HG02840 (cell line): ENCODE data around the gene TMC1.
"Not testable (repeated sequence)": the region's sequence is repeated elsewhere in the genome, so short reads cannot be mapped to it uniquely, and the experiment has no call there.

ENCODE experiments used
- ATAC-seq: cut with Tn5 transposase; IDR thresholded peaks from one replicate; pipeline ENCODE4 v1.9.1; 2021; ENCODE audit warnings: mild to moderate bottlenecking, moderate library complexity, moderate number of reproducible peaks; ENCODE audit not compliant: unreplicated experiment, low FRiP score

Gene TMC1

GRCh38 chr9:72855321-72855720 lies 333.9 kb downstream of the TMC1 start:
- ATAC-seq = no peak

GRCh38 chr9:72855890-72856523 lies 334.6 kb downstream of the TMC1 start:
- ATAC-seq = no peak

- ATAC-seq = no peak
Measured at GRCh38 chr9:72856972-72857623, 335.7 kb downstream of the TMC1 start.

DNA sequence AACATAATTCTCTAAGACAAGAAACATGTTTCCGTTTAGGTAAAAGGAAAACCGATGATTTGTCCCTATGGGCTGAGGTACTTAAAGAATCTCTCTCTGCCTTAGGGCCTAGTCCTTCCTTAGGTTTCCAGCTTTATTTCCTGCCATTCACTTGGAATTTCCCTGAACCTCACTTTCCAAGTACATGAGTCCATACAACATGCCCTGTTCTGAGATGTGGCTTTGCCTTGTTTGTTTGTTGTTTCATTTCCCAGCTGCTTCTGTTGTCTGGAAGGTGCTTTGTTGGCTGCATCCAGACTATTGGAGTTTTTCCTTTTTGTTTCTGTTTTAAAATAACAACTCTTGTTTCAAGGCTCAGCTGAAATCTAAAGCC lies 336.2 kb downstream of the TMC1 start:
- no peak for ATAC-seq

DNA sequence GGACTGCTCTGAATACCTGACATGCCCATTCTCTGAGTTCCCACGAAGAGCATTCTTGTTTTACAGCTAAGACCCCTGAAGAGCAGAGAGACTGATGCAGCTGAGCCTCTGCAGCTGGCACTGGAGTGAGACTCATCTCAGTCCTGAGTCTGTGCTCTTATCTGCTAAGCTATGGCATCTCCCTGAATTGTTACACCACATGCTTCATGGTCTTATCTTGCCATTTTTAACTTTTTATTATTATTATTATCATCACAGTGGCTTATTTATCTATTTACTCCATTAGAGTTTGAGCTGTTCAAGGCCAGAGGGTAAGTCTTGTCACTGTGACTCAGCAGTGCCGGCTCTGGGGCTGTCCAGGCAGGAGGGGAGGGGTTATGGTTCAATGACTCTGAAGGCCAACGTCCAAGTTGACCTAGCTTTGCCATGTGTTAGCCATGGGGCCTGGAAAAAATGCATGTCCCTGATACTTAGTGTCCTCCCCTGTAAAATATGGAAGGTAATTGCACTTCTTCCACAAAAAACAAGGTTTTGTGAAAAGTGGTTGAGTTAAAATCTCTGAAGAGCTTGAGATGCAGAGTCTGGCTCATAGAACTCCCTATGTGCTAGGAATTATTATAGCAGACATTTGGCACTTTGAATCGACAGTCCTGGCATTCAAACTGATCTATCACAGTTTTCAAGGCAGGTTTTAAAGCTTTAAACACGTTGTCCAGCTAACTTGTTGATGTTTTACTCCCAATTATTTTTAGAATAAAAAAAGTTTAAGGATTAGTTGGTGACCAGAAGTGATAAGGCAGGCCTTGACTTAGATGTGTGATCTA lies 336.9 kb downstream of the TMC1 start:
- ATAC-seq = no peak

- not testable (repeated sequence) for ATAC-seq
Measured at GRCh38 chr9:72862788-72863187, 341.4 kb downstream of the TMC1 start.

- no peak for ATAC-seq
Measured at GRCh38 chr9:72863456-72864094, 342.2 kb downstream of the TMC1 start.

DNA sequence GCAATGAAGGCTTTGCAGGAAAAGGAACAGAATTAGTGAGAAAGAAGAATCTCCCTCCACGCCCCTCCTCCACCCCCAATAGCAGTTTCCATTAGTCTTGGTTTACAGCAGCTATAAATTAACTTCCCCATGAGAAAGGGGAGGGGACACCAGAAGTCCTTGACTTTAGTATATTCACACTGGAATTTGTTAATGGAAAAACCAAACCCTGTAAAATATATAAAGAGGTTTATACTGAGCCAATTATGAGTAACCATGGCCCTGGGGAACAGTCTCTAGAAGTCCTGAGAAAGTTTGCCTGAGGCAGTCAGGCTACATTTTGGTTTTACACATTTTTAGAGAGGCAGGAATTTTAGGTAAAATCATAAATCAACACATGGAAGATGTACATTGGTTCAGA lies 342.9 kb downstream of the TMC1 start:
- ATAC-seq = no peak

DNA sequence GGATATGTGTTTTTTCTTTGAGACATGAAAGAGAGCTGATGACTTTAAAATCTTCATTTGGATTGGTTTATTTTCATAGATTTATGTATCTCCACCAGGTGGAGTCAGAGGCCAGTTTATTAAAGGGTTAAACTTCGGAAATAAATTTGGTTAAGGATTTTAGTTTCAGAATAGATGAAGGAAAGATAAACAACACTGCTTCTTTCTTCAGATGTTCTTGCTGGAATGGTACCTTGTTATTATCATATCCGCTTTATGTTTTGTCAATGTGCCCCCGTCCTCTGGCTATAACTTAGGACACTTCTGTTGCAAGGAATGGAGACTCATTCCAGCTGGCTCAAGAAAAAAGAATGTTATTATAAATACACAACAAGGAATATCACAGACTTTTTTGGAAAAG lies 350.3 kb downstream of the TMC1 start:
- no peak for ATAC-seq

DNA sequence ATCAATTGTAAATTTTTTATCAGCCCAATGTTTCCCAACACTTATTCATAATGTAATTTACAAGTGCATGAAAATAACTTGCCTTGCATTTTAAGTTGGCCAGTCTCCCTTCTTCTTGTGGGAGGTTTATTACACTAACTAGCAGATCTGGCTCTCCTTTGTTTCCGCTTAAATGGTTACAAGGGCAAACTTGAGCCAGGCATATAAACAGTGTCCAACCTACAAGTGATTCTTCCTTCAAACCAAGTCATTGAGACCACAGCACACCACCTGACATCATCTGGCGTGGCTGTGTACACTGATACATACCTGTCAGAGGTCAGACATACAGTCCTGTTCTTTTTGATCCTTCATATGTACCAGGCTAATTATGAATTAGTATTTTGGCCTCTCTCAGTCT lies 351.3 kb downstream of the TMC1 start:
- ATAC-seq = no peak

- no peak for ATAC-seq
Measured at GRCh38 chr9:72873456-72873855, 352.0 kb downstream of the TMC1 start.

GRCh38 chr9:72874344-72874743 lies 352.9 kb downstream of the TMC1 start:
- no peak for ATAC-seq

DNA sequence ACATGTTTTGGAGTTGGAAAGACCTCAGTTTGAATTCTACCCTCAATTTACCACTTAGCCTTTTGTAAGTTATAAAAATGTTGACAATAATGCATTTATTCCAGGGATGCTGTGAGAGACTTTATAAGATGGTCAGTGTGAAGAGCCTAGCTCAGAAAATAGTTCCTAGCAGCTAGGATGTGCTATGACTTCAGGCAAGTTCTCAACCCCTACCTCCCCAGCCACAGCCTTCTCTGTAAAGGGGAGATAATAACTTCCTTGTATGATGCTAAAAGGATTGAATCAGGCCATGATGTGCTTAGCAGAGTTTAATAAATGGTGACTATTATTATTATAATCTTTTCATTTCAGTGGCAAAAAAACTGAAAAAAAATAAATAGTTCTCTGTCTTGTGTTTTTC lies 353.8 kb downstream of the TMC1 start:
- ATAC-seq = no peak

DNA sequence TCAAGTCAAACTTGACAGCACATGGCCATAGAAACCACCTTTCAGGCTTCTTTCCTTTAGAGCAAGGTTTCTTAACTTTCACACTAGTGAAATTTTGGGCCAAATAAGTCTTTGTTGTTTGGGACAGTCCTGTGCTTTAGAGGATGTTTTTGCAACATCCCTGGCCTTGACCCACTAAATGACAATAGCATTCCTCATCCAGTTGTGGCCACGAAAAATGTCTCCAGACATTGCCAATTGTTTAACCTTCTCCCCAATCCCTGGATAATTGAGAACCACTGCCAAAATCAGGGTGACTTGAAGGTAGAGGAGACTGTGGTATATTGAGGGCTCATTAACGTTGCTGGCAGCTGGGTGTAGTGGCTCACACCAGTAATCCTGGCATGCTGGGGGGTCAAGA lies 359.4 kb downstream of the TMC1 start:
- no peak for ATAC-seq

DNA sequence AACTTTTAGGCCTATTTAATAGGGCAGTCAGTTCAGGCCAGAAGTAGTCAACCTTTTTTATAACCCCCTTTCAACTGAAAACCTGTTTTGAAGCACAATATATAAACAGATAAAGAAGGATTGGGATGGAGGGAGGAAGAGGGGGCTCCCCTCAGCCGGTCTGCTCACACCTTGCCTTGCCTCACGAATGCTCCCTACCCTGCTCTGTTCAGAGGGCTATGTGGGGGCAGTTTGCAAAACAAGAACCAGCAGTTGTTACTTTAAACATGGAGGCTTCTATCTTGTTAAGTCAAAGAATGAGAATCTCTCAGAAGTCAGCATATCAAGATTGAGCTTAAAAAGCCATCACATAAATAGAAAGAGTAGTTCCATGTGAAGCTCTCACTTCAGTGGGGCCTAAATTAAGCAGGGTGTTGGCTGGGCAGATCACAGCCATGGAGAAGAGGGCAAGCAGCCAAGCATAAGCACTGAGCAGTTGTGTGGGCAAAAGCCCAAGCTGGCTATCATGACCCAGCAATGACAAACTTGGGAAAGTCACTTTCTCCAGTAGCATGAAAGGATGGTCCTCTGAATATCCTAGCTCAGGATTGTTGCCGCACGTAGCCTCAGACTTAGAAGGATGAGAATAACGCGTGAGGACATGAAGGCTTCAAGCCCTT lies 360.8 kb downstream of the TMC1 start:
- ATAC-seq = no peak

DNA sequence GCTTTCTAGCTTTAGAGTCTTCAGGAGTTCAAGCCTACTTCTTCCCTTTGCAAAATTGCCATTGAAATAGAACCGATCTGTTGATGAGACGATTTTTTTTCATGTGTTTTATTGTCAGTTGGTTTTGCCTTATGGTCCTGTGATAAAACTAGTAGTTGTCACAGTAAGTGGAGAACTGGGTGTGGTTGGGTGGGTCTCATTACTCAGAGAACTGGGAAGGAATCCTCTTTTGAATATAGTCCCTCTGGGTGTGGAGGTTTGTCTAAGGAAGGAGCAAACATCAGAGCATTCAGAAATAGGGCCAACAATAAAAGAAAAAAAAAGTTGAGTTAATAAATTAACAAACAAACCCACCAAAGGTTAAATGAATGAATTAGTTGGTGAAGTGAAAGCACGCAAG lies 362.5 kb downstream of the TMC1 start:
- no peak for ATAC-seq

DNA sequence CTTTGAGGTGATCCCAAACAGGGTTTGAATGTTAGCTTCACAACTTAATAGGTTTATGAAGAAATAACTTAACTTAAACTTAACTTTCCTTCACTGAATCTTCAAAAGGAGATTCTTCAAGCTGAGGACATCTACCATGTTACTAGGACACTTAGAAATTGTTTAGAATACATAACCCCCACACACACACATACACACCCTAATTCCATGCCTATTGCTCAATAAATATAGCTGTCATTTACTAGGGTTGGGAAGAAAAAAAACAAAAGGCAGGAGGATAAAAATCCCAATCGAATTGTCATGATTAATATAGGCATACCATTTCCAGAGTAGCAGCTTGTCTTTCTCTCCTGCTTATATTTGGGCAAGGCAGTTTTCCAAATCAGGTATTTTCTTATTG lies 363.1 kb downstream of the TMC1 start:
- no peak for ATAC-seq
